ENCODE results near the gene DHCR7.

The DHCR7 gene

DNA sequence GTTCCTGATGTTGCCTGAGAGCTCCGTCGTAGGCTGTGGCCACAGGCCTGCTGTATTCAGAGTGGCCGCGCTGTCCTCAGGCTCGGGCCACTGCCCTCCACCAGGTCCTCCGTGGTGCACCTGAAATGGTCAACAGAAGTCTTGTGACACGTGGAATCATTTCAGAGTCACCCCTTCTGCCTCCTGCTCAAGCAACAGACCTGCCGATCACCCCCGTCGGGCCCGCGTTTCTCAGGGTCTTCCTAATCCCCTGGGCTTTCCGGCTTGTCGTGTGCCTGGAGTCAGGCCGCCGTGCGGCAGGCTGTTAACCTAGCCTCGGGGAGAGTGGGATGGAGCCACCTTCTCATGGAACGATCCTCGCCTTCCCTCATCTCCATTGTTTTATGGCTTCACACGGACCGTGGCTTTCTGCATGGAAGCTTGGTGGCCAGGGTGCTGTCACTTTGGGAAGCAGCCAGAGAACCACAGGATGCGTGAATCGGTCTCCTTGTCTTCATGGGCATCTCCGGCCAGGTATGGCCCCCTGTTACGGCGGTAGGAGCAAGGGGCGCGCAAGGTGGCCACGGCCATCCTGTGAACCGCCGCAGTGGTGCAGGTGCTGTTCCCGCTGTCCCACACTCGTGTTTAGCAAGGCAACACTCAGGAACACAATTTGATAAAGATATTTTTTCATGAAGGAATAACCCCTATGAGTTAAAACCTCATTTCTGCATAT, 28.9 kb upstream of the DHCR7 start:
- H3K4me3 ChIP-seq (ENCODE audit: low read depth, low read length), result no peak overlapping the region
- no CpG with 5 or more reads among the region's 34 CpGs for WGBS (ENCODE audit: extremely low coverage, insufficient coverage, insufficient read length)
- H3K4ac ChIP-seq (ENCODE audit: low read depth, low read length), result no peak overlapping the region
- no peak overlapping the region for H4K8ac ChIP-seq (ENCODE audit: low read depth, low read length)
- H2AK5ac ChIP-seq (ENCODE audit: low read length), result no peak overlapping the region
- H2BK12ac ChIP-seq (ENCODE audit: low read length), result no peak overlapping the region
- no peaks in the 10 kb centered on the region for H3K27me3 ChIP-seq (ENCODE audit: insufficient read depth, low read length)
- H4K91ac ChIP-seq (ENCODE audit: low read depth, low read length), result no peak overlapping the region
- peaks cover 65 to 80% of the 10 kb centered on the region in 2 experiments for H3K36me3 ChIP-seq (ENCODE audit: control insufficient read depth in 1 of 2, insufficient read depth in 2 of 2, low read length in 2 of 2)
- no peaks in the 10 kb centered on the region for H3K79me2 ChIP-seq (ENCODE audit: control insufficient read depth, insufficient read depth, low read length, poor library complexity)
- H3K23ac ChIP-seq (ENCODE audit: low read length), result no peak overlapping the region
- H2BK120ac ChIP-seq (ENCODE audit: insufficient read depth, low read length, poor library complexity), result no peak overlapping the region
- no peak overlapping the region for H3K14ac ChIP-seq (ENCODE audit: low read length)
- no peak overlapping the region for H2AFZ ChIP-seq (ENCODE audit: insufficient read depth, low read length, poor library complexity)
- no peak overlapping the region for H4K12ac ChIP-seq (ENCODE audit: low read depth, low read length)
- H3K9ac ChIP-seq (ENCODE audit: low read length), result no peak overlapping the region
- H2BK5ac ChIP-seq (ENCODE audit: low read depth, low read length, poor library complexity), result no peak overlapping the region
- no peak for DNase-seq
- H3K4me1 ChIP-seq (ENCODE audit: control insufficient read depth in 1 of 2, insufficient read depth in 2 of 2, low read length in 2 of 2), result peaks cover 20% of the 10 kb centered on the region in 2 experiments
- no peak overlapping the region for H3K18ac ChIP-seq (ENCODE audit: low read length)
- peaks cover 11% of the 10 kb centered on the region for H3K79me1 ChIP-seq (ENCODE audit: low read length)
- no peak overlapping the region for H3K4me2 ChIP-seq (ENCODE audit: low read length)
- H3K9me3 ChIP-seq (ENCODE audit: insufficient read depth, low read depth, low read length), result peaks cover 7% of the 10 kb centered on the region
- H3K27ac ChIP-seq (ENCODE audit: low read depth, low read length), result no peak overlapping the region

DNA sequence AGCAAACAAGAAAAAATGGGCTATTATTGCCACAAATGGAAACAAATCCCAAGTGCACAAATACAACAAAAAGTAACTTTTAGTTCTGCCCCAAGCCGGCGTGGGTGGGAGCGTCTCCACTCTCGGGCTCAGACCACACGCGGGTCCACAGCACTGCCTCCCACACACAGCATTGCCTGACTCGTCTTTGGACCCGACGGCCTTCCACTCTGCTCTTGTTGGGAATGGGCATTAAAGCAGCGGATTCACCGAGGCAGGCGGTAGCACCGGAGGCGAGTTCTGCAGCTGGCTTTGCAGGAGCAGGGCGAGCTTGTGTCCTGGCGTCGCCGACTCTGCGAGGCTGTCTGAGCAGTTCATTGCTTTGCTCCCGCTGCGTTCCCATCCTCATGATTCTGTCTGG, 27.8 kb upstream of the DHCR7 start:
- H3K4me1 ChIP-seq (ENCODE audit: control insufficient read depth in 1 of 2, insufficient read depth in 2 of 2, low read length in 2 of 2), result peaks cover 10 to 11% of the 10 kb centered on the region in 2 experiments

DNA sequence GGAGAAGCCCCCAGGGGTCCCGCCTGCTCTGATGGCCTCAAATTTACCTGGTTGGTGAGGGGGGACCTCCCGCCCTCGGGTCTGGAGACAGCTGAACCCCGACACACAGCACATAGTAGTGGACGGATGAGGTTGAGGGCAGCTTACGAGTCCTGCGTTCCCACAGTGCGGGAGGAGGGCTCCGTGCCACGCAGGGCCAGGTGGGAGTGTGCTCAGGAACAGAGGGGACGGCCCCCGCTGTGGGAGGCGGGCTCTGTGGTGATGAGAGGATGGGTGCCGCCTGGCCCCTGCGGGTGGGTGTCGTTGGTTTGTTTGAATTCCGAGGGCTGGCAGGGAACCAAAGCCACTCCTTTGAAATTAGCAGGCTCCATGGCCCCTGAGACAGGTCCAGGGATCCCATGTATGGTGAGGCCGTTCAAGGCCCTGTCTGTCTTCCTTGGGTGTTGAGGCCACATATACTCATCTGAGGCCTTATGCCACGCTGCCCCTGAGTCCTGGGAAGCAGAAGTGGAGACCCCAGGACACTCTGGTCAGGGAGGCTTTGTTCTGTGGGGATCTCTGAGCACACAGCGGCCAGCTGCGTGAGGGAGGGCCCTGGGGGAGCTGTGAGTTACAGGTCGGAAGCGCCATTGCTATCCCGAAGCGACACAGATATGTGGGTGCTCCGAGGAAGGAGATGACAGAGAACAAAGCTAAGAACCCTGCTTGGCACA, 26.7 kb upstream of the DHCR7 start:
- Histone ChIP-seq H3K79me1 (ENCODE audit: low read length) (no peaks in the 10 kb centered on the region), H4K91ac (ENCODE audit: low read depth, low read length) (no peak overlapping the region), H3K27ac (ENCODE audit: low read depth, low read length) (no peak overlapping the region), H3K4me1 (ENCODE audit: control insufficient read depth in 1 of 2, insufficient read depth in 2 of 2, low read length in 2 of 2) (peaks cover 4 to 5% of the 10 kb centered on the region in 2 experiments), H4K8ac (ENCODE audit: low read depth, low read length) (no peak overlapping the region), H2BK120ac (ENCODE audit: insufficient read depth, low read length, poor library complexity) (no peak overlapping the region), H2BK12ac (ENCODE audit: low read length) (no peak overlapping the region), H3K9ac (ENCODE audit: low read length) (no peak overlapping the region), H3K18ac (ENCODE audit: low read length) (no peak overlapping the region), H2AFZ (ENCODE audit: insufficient read depth, low read length, poor library complexity) (no peak overlapping the region), H3K14ac (ENCODE audit: low read length) (no peak overlapping the region), H3K27me3 (ENCODE audit: insufficient read depth, low read length) (no peaks in the 10 kb centered on the region), H2AK5ac (ENCODE audit: low read length) (no peak overlapping the region), H4K12ac (ENCODE audit: low read depth, low read length) (no peak overlapping the region), H3K9me3 (ENCODE audit: insufficient read depth, low read depth, low read length) (no peaks in the 10 kb centered on the region), H3K4ac (ENCODE audit: low read depth, low read length) (no peak overlapping the region), H3K36me3 (ENCODE audit: control insufficient read depth in 1 of 2, insufficient read depth in 2 of 2, low read length in 2 of 2) (peaks cover 60 to 67% of the 10 kb centered on the region in 2 experiments), H3K4me3 (ENCODE audit: low read depth, low read length) (peak overlapping the region; percentile 18), H3K23ac (ENCODE audit: low read length) (no peak overlapping the region), H3K79me2 (ENCODE audit: control insufficient read depth, insufficient read depth, low read length, poor library complexity) (no peaks in the 10 kb centered on the region), H2BK5ac (ENCODE audit: low read depth, low read length, poor library complexity) (no peak overlapping the region), H3K4me2 (ENCODE audit: low read length) (no peak overlapping the region)
- WGBS (ENCODE audit: extremely low coverage, insufficient coverage, insufficient read length), result no CpG with 5 or more reads among the region's 26 CpGs
- no peak for DNase-seq

More for the DNA sequence above, 27.8 kb upstream of the DHCR7 start:
- H3K23ac ChIP-seq (ENCODE audit: low read length), result no peak overlapping the region
- H3K9me3 ChIP-seq (ENCODE audit: insufficient read depth, low read depth, low read length), result peaks cover 5% of the 10 kb centered on the region
- H3K27me3 ChIP-seq (ENCODE audit: insufficient read depth, low read length), result no peaks in the 10 kb centered on the region
- H2BK12ac ChIP-seq (ENCODE audit: low read length), result no peak overlapping the region
- H3K27ac ChIP-seq (ENCODE audit: low read depth, low read length), result no peak overlapping the region
- H4K91ac ChIP-seq (ENCODE audit: low read depth, low read length), result no peak overlapping the region
- no peak overlapping the region for H3K4me3 ChIP-seq (ENCODE audit: low read depth, low read length)
- H4K12ac ChIP-seq (ENCODE audit: low read depth, low read length), result no peak overlapping the region
- WGBS (ENCODE audit: extremely low coverage, insufficient coverage, insufficient read length), result no CpG with 5 or more reads among the region's 21 CpGs
- no peak overlapping the region for H2AK5ac ChIP-seq (ENCODE audit: low read length)
- H3K4me2 ChIP-seq (ENCODE audit: low read length), result no peak overlapping the region
- H3K4ac ChIP-seq (ENCODE audit: low read depth, low read length), result no peak overlapping the region
- H3K14ac ChIP-seq (ENCODE audit: low read length), result no peak overlapping the region
- H3K9ac ChIP-seq (ENCODE audit: low read length), result no peak overlapping the region
- DNase-seq, result no peak
- no peak overlapping the region for H2BK120ac ChIP-seq (ENCODE audit: insufficient read depth, low read length, poor library complexity)
- H4K8ac ChIP-seq (ENCODE audit: low read depth, low read length), result no peak overlapping the region
- H2AFZ ChIP-seq (ENCODE audit: insufficient read depth, low read length, poor library complexity), result no peak overlapping the region
- no peaks in the 10 kb centered on the region for H3K79me2 ChIP-seq (ENCODE audit: control insufficient read depth, insufficient read depth, low read length, poor library complexity)
- H3K79me1 ChIP-seq (ENCODE audit: low read length), result peaks cover 3% of the 10 kb centered on the region
- no peak overlapping the region for H2BK5ac ChIP-seq (ENCODE audit: low read depth, low read length, poor library complexity)
- no peak overlapping the region for H3K18ac ChIP-seq (ENCODE audit: low read length)
- H3K36me3 ChIP-seq (ENCODE audit: control insufficient read depth in 1 of 2, insufficient read depth in 2 of 2, low read length in 2 of 2), result peaks cover 65 to 74% of the 10 kb centered on the region in 2 experiments

DNA sequence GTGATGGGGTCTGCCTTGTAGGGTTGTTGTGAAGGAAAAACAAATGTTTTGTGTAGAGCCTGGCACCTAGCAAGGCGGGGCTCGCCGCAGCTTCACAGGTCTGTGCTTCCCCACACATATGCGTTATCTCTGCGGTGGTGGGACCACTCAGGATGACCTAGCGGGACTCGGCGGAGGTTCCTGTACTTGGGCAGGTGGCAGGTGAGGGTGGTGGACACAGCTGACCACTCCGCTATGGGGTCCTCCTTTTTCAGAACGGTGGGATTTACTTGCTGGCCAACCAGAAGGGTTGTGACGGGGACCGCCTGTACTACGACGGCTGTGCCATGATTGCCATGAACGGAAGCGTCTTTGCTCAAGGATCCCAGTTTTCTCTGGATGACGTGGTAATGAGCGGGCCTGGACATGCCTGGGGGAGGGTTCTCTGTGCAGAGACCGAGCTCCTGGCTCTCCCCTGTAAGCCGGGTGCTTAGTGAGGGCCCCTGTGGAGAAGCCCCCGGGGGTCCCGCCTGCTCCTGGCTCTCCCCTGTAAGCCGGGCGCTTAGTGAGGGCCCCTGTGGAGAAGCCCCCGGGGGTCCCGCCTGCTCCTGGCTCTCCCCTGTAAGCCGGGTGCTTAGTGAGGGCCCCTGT, 26.1 kb upstream of the DHCR7 start:
- Histone ChIP-seq H2AK5ac (ENCODE audit: low read length) (no peak overlapping the region), H3K79me1 (ENCODE audit: low read length) (no peaks in the 10 kb centered on the region), H4K91ac (ENCODE audit: low read depth, low read length) (no peak overlapping the region), H3K4me1 (ENCODE audit: control insufficient read depth in 1 of 2, insufficient read depth in 2 of 2, low read length in 2 of 2) (peaks cover 4 to 5% of the 10 kb centered on the region in 2 experiments), H3K36me3 (ENCODE audit: control insufficient read depth in 1 of 2, insufficient read depth in 2 of 2, low read length in 2 of 2) (peaks cover 57 to 61% of the 10 kb centered on the region in 2 experiments), H3K4me3 (ENCODE audit: low read depth, low read length) (no peak overlapping the region), H2BK5ac (ENCODE audit: low read depth, low read length, poor library complexity) (no peak overlapping the region), H2BK12ac (ENCODE audit: low read length) (no peak overlapping the region), H3K27ac (ENCODE audit: low read depth, low read length) (no peak overlapping the region), H3K14ac (ENCODE audit: low read length) (no peak overlapping the region), H3K4me2 (ENCODE audit: low read length) (no peak overlapping the region), H3K18ac (ENCODE audit: low read length) (no peak overlapping the region), H3K27me3 (ENCODE audit: insufficient read depth, low read length) (no peaks in the 10 kb centered on the region), H4K12ac (ENCODE audit: low read depth, low read length) (no peak overlapping the region), H3K79me2 (ENCODE audit: control insufficient read depth, insufficient read depth, low read length, poor library complexity) (no peaks in the 10 kb centered on the region), H3K23ac (ENCODE audit: low read length) (no peak overlapping the region), H2BK120ac (ENCODE audit: insufficient read depth, low read length, poor library complexity) (no peak overlapping the region), H2AFZ (ENCODE audit: insufficient read depth, low read length, poor library complexity) (no peak overlapping the region), H3K4ac (ENCODE audit: low read depth, low read length) (no peak overlapping the region), H3K9me3 (ENCODE audit: insufficient read depth, low read depth, low read length) (no peaks in the 10 kb centered on the region), H4K8ac (ENCODE audit: low read depth, low read length) (no peak overlapping the region), H3K9ac (ENCODE audit: low read length) (no peak overlapping the region)
- no CpG with 5 or more reads among the region's 27 CpGs for WGBS (ENCODE audit: extremely low coverage, insufficient coverage, insufficient read length)
- DNase-seq, result no peak
